ENCODE results near the gene SACM1L. TPM values are rescaled to one million over a fixed set of nuclear protein-coding genes. Genes with fewer than 3 reads are reported as not detected.

Gene SACM1L
- total and polyA plus RNA-seq, 2 of the 8 experiments (the other 6 are each of a cell fraction or from before 2014, with no cell fraction given): 20.1 to 61.0 TPM

GRCh38 chr3:45640724-45641361 lies 48.4 kb upstream of the SACM1L start:
- H3K27me3 ChIP-seq (replicated peaks in 1 of 4; ENCODE audit: control insufficient read depth in 3 of 4, extremely low read depth in 1 of 4, insufficient read depth in 3 of 4, low read length in 3 of 4): no peaks in the 10 kb centered on the region
- no peak overlapping the region for H2BK120ac ChIP-seq (replicated peaks; ENCODE audit: low read depth, low read length)
- no peak overlapping the region for H4K91ac ChIP-seq (replicated peaks; ENCODE audit: insufficient read length, low read length)
- no peak overlapping the region for H3K14ac ChIP-seq (ENCODE audit: insufficient read length)
- H2BK5ac ChIP-seq (ENCODE audit: low read depth, low read length): no peak overlapping the region
- H2BK20ac ChIP-seq (ENCODE audit: low read length): no peak overlapping the region
- 0 out of 8 replicates have a peak, but pooled peaks cover 0 to under 1% (median 0%) of the 10 kb centered on the region in 4 experiments for H3K36me3 ChIP-seq (ENCODE audit: control insufficient read depth in 2 of 4, insufficient read depth in 4 of 4, low read length in 3 of 4)
- no peak overlapping the region; the same call in 1 of the 2 replicates for H2AK5ac ChIP-seq (ENCODE audit: low read depth, low read length)
- no peak overlapping the region for H4K5ac ChIP-seq (ENCODE audit: insufficient read length, low read depth, low read length)
- H3K27ac ChIP-seq (ENCODE audit: low read depth, low read length): no peak overlapping the region
- H3K23ac ChIP-seq (ENCODE audit: insufficient read length): no peak overlapping the region
- ChIA-PET CTCF (ENCODE audit: partially characterized antibody) (interaction anchor here (1.1 to 8.2 kb wide), 4 partner anchors 14 to 25 kb away, joined by 3 to 43 read pairs (median 5); no protein-coding TSS in a partner anchor), POLR2A (ENCODE audit: partially characterized antibody) (interaction anchor here (1.1 kb wide), 1 partner anchor 42 kb away, joined by 3 read pairs; no protein-coding TSS in a partner anchor)
- no peaks in the 10 kb centered on the region for H3K9me3 ChIP-seq (ENCODE audit: insufficient read depth in 2 of 2, low read depth in 1 of 2, low read length in 1 of 2)
- H3K4me3 ChIP-seq (ENCODE audit: extremely low read depth in 1 of 4, insufficient read depth in 2 of 4, low read depth in 3 of 4, low read length in 4 of 4): no peak overlapping the region
- no peak overlapping the region for H3K4ac ChIP-seq (replicated peaks; ENCODE audit: insufficient read length, low read depth, low read length)
- 87% methylated on average over 3 of the region's 4 CpGs; no CpG with 5 or more reads in 1 of the 2 experiments for WGBS, 2 experiments (ENCODE audit: extremely low coverage in 1 of 2, insufficient coverage in 1 of 2, insufficient read length in 1 of 2, insufficient replicate concordance in 2 of 2, low coverage in 1 of 2, low lambda C conversion rate in 2 of 2, missing lambda C conversion rate in 1 of 2)
- FAIRE-seq (no peak), DNase-seq (ENCODE audit: low read depth in 1 of 2, low spot score in 2 of 2) (no peak)
- peaks cover 7 to 26% (median 16%) of the 10 kb centered on the region in 4 experiments for H3K4me1 ChIP-seq (replicated peaks in 1 of 4; ENCODE audit: control insufficient read depth in 3 of 4, insufficient read depth in 4 of 4, low read length in 3 of 4)
- H3K56ac ChIP-seq (replicated peaks; ENCODE audit: insufficient read length, low read depth, low read length): no peak overlapping the region
- no peak overlapping the region for H2BK12ac ChIP-seq (ENCODE audit: low read depth, low read length)
- H4K20me1 ChIP-seq (replicated peaks in 1 of 2; ENCODE audit: control insufficient read depth in 1 of 2, insufficient read depth in 2 of 2, low read length in 2 of 2): peaks cover 3 to 7% of the 10 kb centered on the region in 2 experiments
- H3K79me2 ChIP-seq (ENCODE audit: control insufficient read depth in 1 of 2, insufficient read depth in 2 of 2, low read length in 2 of 2): peaks cover 0 to 8% of the 10 kb centered on the region in 2 experiments; a peak in 1 of 4 replicates
- H2AFZ ChIP-seq (ENCODE audit: low read length): no peak overlapping the region
- H3K9ac ChIP-seq (replicated peaks in 1 of 4; ENCODE audit: extremely low read depth in 1 of 4, low read depth in 3 of 4, low read length in 3 of 4): no peak overlapping the region
- no peak overlapping the region for H4K8ac ChIP-seq (ENCODE audit: extremely low read depth, insufficient read depth, low read length)
- no peak overlapping the region for H3K4me2 ChIP-seq (ENCODE audit: insufficient read depth in 1 of 2, low read depth in 2 of 2, low read length in 2 of 2)
- H2BK15ac ChIP-seq (ENCODE audit: low read length): no peak overlapping the region
- H3K23me2 ChIP-seq (ENCODE audit: low read depth, low read length): peaks cover 2% of the 10 kb centered on the region; the same call in 1 of the 2 replicates
- H3K18ac ChIP-seq (ENCODE audit: extremely low read depth, low read length): no peak overlapping the region
- H3K79me1 ChIP-seq (ENCODE audit: low read depth, low read length): peaks cover 6% of the 10 kb centered on the region
- TF ChIP-seq, protein P1, sequence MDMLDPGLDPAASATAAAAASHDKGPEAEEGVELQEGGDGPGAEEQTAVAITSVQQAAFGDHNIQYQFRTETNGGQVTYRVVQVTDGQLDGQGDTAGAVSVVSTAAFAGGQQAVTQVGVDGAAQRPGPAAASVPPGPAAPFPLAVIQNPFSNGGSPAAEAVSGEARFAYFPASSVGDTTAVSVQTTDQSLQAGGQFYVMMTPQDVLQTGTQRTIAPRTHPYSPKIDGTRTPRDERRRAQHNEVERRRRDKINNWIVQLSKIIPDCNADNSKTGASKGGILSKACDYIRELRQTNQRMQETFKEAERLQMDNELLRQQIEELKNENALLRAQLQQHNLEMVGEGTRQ (IDR thresholded peaks at IDR 0.05; ENCODE audit: low read length): no peak
- TF ChIP-seq JUN (IDR thresholded peaks at IDR 0.05; ENCODE audit: low read depth, low read length): no peak
- TF ChIP-seq SIRT6 (IDR thresholded peaks at IDR 0.05; ENCODE audit: low read length): no peak
- TF ChIP-seq RXRA (IDR thresholded peaks at IDR 0.05; ENCODE audit: insufficient read depth, low read depth, low read length): no peak
- no peak for TF ChIP-seq ASH2L (IDR thresholded peaks at IDR 0.05; ENCODE audit: low read length)
- no peak for TF ChIP-seq CBX5 (IDR thresholded peaks at IDR 0.05; ENCODE audit: low read depth, low read length)
- no peak for TF ChIP-seq POU5F1 (IDR thresholded peaks at IDR 0.05; ENCODE audit: low read depth, low read length)
- no peak for TF ChIP-seq TEAD4 (IDR thresholded peaks at IDR 0.05; ENCODE audit: low read depth, low read length)
- TF ChIP-seq RFX5 (IDR thresholded peaks at IDR 0.05; ENCODE audit: borderline replicate concordance, low read depth, low read length): no peak
- TF ChIP-seq NRF1 (IDR thresholded peaks at IDR 0.05; ENCODE audit: low read depth, low read length): no peak
- TF ChIP-seq ATF3 (IDR thresholded peaks at IDR 0.05; ENCODE audit: insufficient read depth, low read depth, low read length): no peak

Measured in H1 (cell line).